Neural progenitor cell (in vitro differentiated cells): Measurements from ENCODE around the gene STIM1. TPM values are rescaled to one million over a fixed set of nuclear protein-coding genes. Genes with fewer than 3 reads are reported as not detected.

Experiments used
- DNase-seq: peaks from one replicate; pipeline ENCODE4 v3.0.0-alpha.2; 2016; ENCODE audit warnings: low spot score
- H2AFZ ChIP-seq: fragments of 200-600 bp; sonication (generic); replicated peaks from 2 replicates; pipeline ENCODE4 v1.6.1; 2016; ENCODE audit warnings: antibody characterized with exemption
- H3F3A ChIP-seq: fragments of 200-600 bp; sonication (generic); 2 replicates; pipeline ENCODE4 v1.6.1; 2016; ENCODE audit warnings: antibody characterized with exemption, low read depth
- H3K27ac ChIP-seq: fragments of 200-600 bp; sonication (generic); 2 replicates; pipeline ENCODE4 v1.5.1; 2016; ENCODE audit warnings: mild to moderate bottlenecking
- H3K27me3 ChIP-seq: fragments of 200-600 bp; sonication (generic); 2 replicates; pipeline ENCODE4 v1.6.1; 2016; ENCODE audit warnings: mild to moderate bottlenecking, moderate library complexity
- H3K36me3 ChIP-seq: fragments of 200-600 bp; sonication (generic); 2 replicates; pipeline ENCODE4 v1.5.1; 2016
- H3K4me1 ChIP-seq: fragments of 200-600 bp; sonication (generic); 2 replicates; pipeline ENCODE4 v1.6.1; 2016; ENCODE audit warnings: mixed run types
- H3K4me2 ChIP-seq: fragments of 200-600 bp; sonication (generic); 2 replicates; pipeline ENCODE4 v1.6.1; 2016
- H3K4me3 ChIP-seq: fragments of 200-600 bp; sonication (generic); 2 replicates; pipeline ENCODE4 v1.5.1; 2016
- H3K79me2 ChIP-seq: fragments of 200-600 bp; sonication (generic); 2 replicates; pipeline ENCODE4 v1.6.1; 2016; ENCODE audit warnings: low read depth
- H3K9ac ChIP-seq: fragments of 200-600 bp; sonication (generic); 2 replicates; pipeline ENCODE4 v1.6.1; 2016
- H3K9me3 ChIP-seq: fragments of 200-600 bp; sonication (generic); 2 replicates; pipeline ENCODE4 v1.5.1; 2016; ENCODE audit warnings: low read depth
- H4K20me1 ChIP-seq: fragments of 200-600 bp; sonication (generic); 2 replicates; pipeline ENCODE4 v1.6.1; 2016; ENCODE audit warnings: low read depth
- H3K27ac Mint-ChIP-seq: 3 replicates; pipeline ENCODE4 v1.8.0; 2021; ENCODE audit warnings: mixed read lengths
- H3K27me3 Mint-ChIP-seq: 2 replicates; pipeline ENCODE4 v1.8.0; 2022; ENCODE audit warnings: low read depth, mild to moderate bottlenecking, inconsistent platforms, moderate library complexity, mixed read lengths; ENCODE audit not compliant: insufficient read depth
- H3K36me3 Mint-ChIP-seq: 3 replicates; pipeline ENCODE4 v1.8.0; 2021; ENCODE audit warnings: mixed read lengths
- H3K4me1 Mint-ChIP-seq: 3 replicates; pipeline ENCODE4 v1.8.0; 2021; ENCODE audit warnings: mixed read lengths
- H3K4me3 Mint-ChIP-seq: 3 replicates; pipeline ENCODE4 v1.8.0; 2021; ENCODE audit warnings: mild to moderate bottlenecking, moderate library complexity, mixed read lengths
- H3K9me3 Mint-ChIP-seq: 3 replicates; pipeline ENCODE4 v1.8.0; 2020; ENCODE audit warnings: mixed read lengths
- EZH2 ChIP-seq: fragments of 200-600 bp; sonication (generic); IDR thresholded peaks from 2 replicates; pipeline ENCODE4 v1.6.1; 2017; ENCODE audit warnings: antibody characterized with exemption, mild to moderate bottlenecking, moderate library complexity
- EZH2phosphoT487 ChIP-seq: fragments of 200-600 bp; sonication (generic); IDR thresholded peaks from 2 replicates; pipeline ENCODE4 v1.6.1; 2017; ENCODE audit warnings: antibody characterized with exemption
- total RNA-seq: library from RNA; depleted of rRNA; stranded (reverse); fragments of >200 nt; gene quantifications from 2 replicates; pipeline ENCODE4 v1.2.3, GENCODE V29; 2015; ENCODE audit warnings: low replicate concordance
- TF ChIP-seq, protein P1 (sequence below): fragments of 200-600 bp; sonication (generic); IDR thresholded peaks from 2 replicates; pipeline ENCODE4 v1.5.1; 2017; ENCODE audit warnings: antibody characterized with exemption, mild to moderate bottlenecking

Gene STIM1
- total RNA-seq, 1 donor from 2014 or later, result 18.9 TPM

DNA sequence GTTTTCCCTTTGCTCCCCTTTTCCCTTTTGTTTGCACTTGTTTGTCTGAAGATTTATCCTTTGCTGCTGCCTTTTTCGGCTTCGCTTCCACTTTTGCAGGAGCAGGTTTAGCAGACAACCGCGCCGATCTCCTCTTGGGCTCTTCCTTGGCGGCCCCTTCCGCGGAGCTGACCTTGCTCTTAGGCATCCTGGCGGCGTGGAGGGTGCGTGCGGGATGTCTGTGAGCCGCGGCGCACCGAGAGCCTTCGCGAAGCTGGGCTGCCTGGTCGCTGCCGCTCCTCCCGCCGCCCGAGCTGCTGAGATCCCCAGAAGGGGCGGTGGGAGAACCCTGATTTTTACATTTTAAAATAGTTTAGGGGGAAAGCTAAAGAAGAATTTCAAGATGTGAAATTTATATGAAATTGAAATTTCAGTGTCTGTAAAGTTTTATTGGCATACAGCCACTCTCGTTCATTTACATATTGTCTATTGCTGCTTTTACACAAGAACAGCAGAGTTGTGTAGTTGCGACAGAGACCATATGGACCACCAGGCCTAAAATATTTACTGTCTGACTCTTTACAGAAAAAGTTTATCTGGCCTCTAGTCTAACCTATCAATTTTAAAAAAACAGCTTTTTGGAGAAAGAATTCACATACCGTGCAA is 133.9 kb downstream of the STIM1 start:
- H3K4me1 Mint-ChIP-seq, result no peaks in the 10 kb centered on the region
- H3K27ac Mint-ChIP-seq, result no peak overlapping the region
- H3K27me3 Mint-ChIP-seq, result no peaks in the 10 kb centered on the region
- TF ChIP-seq, protein P1, sequence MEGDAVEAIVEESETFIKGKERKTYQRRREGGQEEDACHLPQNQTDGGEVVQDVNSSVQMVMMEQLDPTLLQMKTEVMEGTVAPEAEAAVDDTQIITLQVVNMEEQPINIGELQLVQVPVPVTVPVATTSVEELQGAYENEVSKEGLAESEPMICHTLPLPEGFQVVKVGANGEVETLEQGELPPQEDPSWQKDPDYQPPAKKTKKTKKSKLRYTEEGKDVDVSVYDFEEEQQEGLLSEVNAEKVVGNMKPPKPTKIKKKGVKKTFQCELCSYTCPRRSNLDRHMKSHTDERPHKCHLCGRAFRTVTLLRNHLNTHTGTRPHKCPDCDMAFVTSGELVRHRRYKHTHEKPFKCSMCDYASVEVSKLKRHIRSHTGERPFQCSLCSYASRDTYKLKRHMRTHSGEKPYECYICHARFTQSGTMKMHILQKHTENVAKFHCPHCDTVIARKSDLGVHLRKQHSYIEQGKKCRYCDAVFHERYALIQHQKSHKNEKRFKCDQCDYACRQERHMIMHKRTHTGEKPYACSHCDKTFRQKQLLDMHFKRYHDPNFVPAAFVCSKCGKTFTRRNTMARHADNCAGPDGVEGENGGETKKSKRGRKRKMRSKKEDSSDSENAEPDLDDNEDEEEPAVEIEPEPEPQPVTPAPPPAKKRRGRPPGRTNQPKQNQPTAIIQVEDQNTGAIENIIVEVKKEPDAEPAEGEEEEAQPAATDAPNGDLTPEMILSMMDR, result no peak
- TF ChIP-seq EZH2 (no peak), EZH2phosphoT487 (no peak)
- peaks cover 18% of the 10 kb centered on the region for H3K27me3 ChIP-seq
- H4K20me1 ChIP-seq, result no peaks in the 10 kb centered on the region
- no peak overlapping the region for H3K27ac ChIP-seq
- peaks cover 5% of the 10 kb centered on the region for H3K36me3 Mint-ChIP-seq
- peak overlapping the region; percentile 55 for H3K4me2 ChIP-seq
- peaks cover 17% of the 10 kb centered on the region for H3K9me3 Mint-ChIP-seq
- peak overlapping the region; percentile 11 for H3K4me3 ChIP-seq
- no peak overlapping the region for H2AFZ ChIP-seq
- peak; percentile 33 for DNase-seq
- H3K4me1 ChIP-seq, result peaks cover 3% of the 10 kb centered on the region
- no peak overlapping the region for H3K9ac ChIP-seq
- H3F3A ChIP-seq, result no peaks in the 10 kb centered on the region
- peaks cover 3% of the 10 kb centered on the region for H3K36me3 ChIP-seq
- no peak overlapping the region for H3K4me3 Mint-ChIP-seq
- peaks cover 8% of the 10 kb centered on the region for H3K9me3 ChIP-seq
- no peaks in the 10 kb centered on the region for H3K79me2 ChIP-seq

DNA sequence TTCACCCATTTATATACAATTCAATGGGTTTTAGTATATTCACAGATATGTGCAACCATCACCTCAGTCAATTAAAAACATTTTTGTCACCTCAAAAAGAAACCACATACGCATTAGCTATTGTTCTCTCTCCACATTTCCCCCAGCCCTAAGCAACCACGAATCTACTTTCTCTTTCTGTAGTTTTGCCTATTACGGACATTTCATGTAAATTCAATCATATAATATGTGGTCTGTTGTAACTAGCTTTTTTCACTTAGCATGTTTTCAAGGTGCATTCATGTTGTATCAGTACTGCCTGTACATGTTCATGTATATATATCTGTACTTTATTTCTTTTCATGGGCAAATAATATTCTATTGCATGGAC is 134.4 kb downstream of the STIM1 start:
- no peak overlapping the region for H3K9ac ChIP-seq
- no peak for DNase-seq
- H3K4me2 ChIP-seq, result no peak overlapping the region
- H3K36me3 ChIP-seq, result peaks cover 3% of the 10 kb centered on the region
- Mint-ChIP-seq H3K36me3 (peaks cover 6% of the 10 kb centered on the region), H3K27ac (no peak overlapping the region), H3K4me1 (no peaks in the 10 kb centered on the region), H3K9me3 (peaks cover 21% of the 10 kb centered on the region), H3K4me3 (no peak overlapping the region), H3K27me3 (no peaks in the 10 kb centered on the region)
- H4K20me1 ChIP-seq, result no peaks in the 10 kb centered on the region
- no peak for TF ChIP-seq EZH2phosphoT487
- TF ChIP-seq EZH2, result no peak
- TF ChIP-seq, protein P1, result no peak
- H3F3A ChIP-seq, result no peaks in the 10 kb centered on the region
- H3K4me3 ChIP-seq, result no peak overlapping the region
- no peaks in the 10 kb centered on the region for H3K79me2 ChIP-seq
- no peak overlapping the region for H3K27ac ChIP-seq
- H3K27me3 ChIP-seq, result peaks cover 18% of the 10 kb centered on the region
- H3K9me3 ChIP-seq, result peaks cover 8% of the 10 kb centered on the region
- no peaks in the 10 kb centered on the region for H3K4me1 ChIP-seq
- H2AFZ ChIP-seq, result no peak overlapping the region

DNA sequence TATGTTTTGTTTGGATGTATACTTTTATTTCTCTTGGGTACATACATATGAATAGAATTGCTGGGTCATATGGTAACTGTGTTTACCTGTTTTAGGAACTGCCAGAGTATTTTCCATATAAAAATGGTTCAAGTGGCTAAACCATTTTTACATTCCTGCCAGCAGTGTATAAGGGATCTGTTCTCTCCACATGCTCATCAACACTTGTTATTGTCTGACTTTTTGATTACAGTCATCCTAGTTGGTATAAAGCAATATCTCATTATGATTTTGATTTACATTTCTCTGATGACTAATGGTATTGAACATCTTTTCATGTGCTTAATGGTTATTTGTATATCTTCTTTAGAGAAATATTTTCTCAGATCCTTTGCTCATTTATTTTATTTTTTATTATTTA is 134.9 kb downstream of the STIM1 start:
- Mint-ChIP-seq H3K27ac (no peak overlapping the region), H3K4me1 (no peaks in the 10 kb centered on the region), H3K27me3 (no peaks in the 10 kb centered on the region), H3K4me3 (no peak overlapping the region), H3K36me3 (peaks cover 9% of the 10 kb centered on the region), H3K9me3 (peaks cover 26% of the 10 kb centered on the region)
- Histone ChIP-seq H3K9me3 (peaks cover 8% of the 10 kb centered on the region), H3K36me3 (peaks cover 3% of the 10 kb centered on the region), H3F3A (no peaks in the 10 kb centered on the region), H3K4me2 (no peak overlapping the region), H3K27ac (no peak overlapping the region), H3K27me3 (peaks cover 18% of the 10 kb centered on the region), H2AFZ (no peak overlapping the region), H4K20me1 (no peaks in the 10 kb centered on the region), H3K4me3 (no peak overlapping the region), H3K4me1 (no peaks in the 10 kb centered on the region), H3K9ac (no peak overlapping the region), H3K79me2 (no peaks in the 10 kb centered on the region)
- no peak for TF ChIP-seq EZH2
- TF ChIP-seq, protein P1, result no peak
- TF ChIP-seq EZH2phosphoT487, result no peak
- no peak for DNase-seq
